HG02678 (cell line): ENCODE measurements around the gene ANKS1B.
"Not testable (repeated sequence)": the region's sequence is repeated elsewhere in the genome, so short reads cannot be mapped to it uniquely, and the experiment has no call there.

Experiments
- ATAC-seq: cut with Tn5 transposase; IDR thresholded peaks from one replicate; pipeline ENCODE4 v1.9.1; 2021; ENCODE audit warnings: mild to moderate bottlenecking, moderate library complexity; ENCODE audit not compliant: unreplicated experiment

Gene ANKS1B

DNA sequence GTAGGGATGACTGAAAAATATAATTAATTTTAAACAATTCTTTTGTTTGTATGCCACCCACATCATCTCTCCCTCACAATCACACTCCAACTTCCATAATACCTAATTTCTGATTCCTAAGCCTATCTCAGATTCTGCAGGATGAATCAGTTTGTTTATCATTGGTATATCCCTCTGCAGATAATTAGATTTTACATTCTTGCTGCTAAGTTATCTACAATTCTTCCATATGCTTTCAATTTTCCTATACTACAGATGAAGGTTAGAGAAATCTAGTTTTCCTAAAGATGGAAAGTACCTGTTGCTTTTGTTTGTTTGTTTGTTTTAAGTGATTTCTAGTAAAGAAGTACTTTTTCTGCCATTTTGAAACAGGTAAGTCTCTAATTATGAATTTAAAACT lies 105.3 kb downstream of the ANKS1B start:
- no peak for ATAC-seq

DNA sequence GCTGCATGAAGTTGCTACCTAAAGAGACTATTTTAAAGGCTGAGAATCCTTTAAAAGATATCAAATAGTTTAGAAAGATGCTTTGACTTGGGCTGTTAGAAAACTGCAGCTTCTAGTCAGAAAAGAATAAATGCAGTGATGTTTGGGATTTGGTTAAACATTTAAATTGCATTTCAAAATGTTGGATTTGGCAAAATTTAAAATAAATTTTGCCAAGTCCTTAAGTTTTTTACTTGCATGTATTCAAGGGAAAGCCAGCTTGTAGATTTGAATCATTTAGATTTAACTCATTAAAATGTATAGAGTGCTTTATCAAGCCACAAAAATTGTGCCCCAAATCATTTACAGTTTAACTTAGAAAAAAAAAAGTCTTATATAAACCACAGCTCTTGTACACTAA lies 109.7 kb downstream of the ANKS1B start:
- ATAC-seq: no peak

DNA sequence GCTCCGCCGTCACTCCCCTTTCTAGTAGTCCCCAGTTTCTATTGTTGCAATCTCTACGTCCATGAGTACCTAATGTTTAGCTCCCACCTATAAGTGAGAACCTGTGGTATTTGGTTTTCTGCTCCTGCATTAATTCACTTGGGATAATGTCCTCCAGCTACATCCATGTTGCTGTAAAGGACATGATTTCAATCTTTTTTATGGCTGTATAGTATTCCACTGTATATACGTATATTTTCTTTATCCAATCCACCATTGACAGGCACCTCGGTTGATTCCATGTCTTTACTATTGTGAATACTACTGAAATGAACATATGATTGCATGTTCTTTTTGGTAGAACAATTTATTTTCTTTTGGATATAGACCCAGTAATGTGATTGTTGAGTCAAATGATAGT lies 114.7 kb downstream of the ANKS1B start:
- no peak for ATAC-seq

DNA sequence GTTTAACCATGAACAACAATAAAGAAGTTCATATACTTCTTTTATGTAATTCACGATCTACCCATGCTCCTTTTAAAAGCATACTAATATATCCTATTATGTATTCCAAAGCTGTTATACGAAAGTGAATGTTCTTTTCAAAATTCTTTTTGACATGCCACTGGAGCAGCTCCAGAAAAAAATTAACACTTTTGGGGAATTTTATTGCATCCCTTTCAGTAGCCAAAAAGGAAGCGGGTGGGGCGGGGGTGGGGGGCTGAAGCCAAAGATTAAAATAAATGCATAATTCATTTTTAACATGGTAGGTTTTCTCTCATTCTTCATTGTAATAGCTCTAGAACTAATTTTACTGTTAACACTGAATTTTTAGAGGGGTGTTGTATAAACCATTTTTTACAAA lies 123.0 kb downstream of the ANKS1B start:
- no peak for ATAC-seq

DNA sequence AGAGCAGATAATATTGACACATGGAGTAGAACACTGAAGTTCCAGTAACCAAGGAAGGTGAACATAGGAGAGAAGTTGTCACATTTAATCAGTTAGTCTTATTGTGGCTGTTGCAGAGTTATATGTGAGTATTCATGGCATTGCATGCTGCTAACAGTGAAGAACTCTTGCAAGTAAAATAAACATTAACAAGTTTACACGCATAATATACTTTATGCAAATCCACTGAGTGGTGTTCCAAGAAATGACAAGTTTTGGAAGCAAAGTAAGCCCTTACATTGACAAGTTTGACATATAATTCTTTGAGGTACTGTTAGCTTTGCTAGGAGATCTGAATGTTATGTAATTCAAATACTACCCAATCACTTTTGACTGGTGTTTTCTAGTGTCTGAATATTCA lies 125.6 kb downstream of the ANKS1B start:
- no peak for ATAC-seq

DNA sequence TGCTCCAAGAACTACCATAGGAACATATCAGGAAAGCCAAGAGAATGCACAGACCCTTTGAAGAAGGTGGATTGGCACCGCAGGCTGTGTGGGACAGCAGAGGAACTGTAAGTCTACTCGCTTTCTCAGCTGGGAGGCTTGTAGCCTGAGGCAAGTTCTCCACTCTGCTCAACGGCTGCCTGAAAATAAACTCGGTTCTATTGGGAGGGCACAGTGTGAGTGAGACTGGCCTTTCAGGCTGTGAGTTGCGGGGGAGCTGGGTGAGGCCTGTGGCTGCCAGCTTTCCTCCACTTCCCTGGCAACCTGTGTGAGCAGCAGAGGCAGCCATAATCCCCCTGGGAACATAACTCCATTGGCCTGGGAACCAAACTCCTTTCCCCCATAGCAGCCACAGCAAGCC lies 132.1 kb downstream of the ANKS1B start:
- ATAC-seq: no peak

DNA sequence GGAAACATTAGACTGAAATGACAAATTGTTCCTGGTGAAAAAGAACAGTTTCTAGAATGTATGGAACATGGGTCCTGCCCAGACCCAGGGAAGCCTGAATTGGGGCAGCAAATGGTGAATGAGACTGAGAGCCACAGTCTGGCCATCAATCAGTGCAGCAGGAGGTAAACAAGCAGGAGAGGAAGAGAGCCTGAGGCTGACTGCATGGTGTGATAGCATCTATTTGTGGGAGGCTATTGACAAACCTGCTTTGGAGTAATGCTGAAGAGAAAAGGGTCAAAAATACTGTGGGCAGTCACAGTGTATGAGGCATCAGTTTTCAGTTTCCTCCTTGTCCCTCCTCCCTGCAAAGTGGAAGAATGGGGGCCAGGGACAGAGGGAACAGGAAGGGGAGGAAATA lies 136.8 kb downstream of the ANKS1B start:
- ATAC-seq: no peak

DNA sequence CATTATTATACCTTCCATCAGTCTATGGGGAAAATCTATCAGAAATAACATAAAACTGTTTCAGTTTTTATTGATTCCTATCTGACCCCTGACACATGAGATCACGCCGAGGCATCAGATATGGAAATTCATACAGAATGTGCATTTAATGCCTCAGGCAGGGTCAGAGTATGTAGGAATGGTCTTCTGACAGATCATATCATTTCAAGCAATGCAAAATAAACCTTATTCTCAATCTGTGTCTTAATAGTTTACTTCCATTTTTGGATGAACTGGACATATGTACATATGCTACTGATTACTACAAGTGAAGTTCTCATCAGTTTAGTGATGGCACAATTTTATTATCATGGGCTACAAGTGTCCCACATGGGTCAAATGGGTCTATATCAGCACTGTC lies 150.0 kb downstream of the ANKS1B start:
- no peak for ATAC-seq

DNA sequence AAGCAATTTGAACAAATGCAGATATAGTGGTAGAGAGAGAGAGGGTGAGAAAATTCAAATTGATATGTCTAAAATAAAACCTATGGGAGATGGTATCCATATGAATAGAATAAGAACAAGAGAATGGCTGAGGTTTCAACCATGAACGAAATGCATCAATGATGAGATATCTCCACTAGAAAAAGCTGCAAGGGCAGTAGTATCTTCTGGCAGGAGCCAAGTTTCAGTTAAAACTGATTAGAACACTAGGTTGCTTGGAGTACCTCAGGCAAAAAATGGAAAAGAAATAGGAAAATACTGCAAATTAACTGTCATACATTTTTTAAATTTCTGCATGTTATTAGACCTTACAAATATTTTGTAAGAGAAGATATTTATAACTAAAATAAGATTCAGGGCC lies 151.3 kb downstream of the ANKS1B start:
- ATAC-seq: no peak

DNA sequence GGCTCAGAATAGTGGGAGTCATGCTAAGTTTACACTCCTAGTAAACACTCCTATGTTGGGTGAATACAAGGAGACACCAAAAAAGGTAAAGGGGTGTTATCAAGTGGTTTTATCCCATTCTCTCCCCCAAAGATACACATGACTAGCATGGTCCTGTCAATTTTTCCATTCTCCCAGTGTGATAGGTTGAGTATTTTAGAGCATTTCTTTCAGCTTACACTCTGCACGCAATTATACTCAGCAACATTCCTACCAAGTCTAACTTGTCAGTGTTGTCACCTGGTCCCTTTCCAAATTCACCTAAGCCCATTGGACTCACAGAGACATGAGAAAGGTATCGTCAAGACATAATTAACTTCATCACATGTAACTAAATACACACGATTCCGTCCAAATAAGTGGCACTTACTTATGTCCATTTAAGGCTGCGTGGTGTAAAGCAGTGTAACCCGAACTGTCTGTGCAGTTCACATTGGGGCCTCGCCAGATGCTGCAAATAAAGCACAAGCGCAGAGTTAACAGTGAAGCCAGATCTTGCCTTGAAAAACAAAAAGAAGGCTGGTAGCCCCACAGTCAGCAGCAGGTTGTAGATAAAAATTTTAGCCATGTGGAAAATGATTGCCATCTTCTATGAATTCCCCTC lies 159.7 kb downstream of the ANKS1B start:
- no peak for ATAC-seq

DNA sequence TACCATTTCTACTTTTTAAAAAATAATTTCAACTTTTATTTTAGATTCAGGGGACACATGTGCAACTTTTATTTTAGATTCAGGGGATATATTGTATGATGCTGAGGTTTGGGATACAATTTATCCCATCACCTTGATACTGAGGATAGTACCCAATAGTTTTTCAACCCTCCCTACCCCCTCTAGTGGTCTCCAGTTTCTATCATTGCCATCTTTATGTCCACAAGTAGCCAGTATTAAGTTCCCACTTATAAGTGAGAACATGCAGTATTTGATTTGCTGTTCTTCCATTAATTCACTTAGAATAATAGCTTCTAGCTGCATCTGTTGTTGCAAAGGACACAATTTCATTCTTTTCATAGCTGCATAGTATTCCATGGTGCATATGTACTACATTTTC lies 162.5 kb downstream of the ANKS1B start:
- no peak for ATAC-seq

DNA sequence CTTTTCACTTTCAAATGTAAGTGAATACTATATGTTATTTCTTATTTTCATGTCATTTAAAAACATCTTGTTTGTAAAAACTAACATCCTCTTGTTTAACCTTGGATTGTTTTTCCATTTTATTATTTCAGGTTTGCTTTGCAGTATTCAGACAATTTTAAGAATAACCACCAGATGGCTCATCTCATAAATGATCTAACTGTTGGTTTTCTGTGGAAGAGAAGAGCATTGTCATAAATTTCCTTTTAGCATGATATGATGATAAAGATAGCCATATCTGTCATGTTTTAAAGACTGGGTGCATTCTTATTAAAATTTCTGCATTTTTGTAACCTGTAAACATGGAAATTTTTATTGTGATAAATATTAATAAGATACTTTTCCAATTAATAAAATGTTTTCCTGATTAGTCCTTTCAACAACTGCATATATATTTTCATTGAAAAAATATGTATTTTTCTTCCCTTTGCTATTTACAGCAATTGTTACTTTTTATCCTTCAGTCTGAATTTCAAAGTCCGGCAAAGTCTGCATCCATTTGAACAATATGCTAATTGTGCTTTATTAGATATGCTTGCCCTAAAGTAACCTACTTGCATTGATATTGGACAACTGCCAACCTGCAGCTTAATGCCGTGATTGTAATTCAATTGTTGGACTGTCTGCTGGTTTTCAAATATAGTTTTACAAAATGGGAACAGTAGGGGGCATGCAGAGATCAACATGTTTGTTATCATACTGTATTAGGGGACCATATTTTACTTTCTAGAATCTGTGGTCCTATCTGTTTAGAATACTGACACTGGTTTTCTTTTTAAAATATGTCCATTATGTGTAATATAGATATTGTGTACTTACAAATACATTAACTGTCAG lies 173.8 kb downstream of the ANKS1B start:
- ATAC-seq: no peak

DNA sequence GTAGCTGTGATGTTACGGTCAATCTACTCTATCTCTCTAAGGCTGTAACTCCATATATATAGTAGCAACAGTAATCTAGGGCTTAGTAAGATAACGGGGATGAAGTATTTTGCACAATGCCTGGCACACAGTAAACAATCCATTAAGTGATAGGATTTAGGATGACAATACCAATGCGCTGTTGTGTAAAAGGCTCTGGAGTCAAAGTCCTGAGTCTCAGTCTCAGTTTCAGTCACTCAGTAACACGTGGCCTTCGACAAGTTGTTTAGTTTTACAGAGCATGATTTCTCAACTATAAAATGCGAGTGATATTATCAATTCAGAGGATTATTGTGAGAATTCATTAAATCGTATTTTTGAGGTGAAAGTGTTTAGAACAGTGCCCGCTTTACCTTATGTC lies 174.8 kb downstream of the ANKS1B start:
- no peak for ATAC-seq

DNA sequence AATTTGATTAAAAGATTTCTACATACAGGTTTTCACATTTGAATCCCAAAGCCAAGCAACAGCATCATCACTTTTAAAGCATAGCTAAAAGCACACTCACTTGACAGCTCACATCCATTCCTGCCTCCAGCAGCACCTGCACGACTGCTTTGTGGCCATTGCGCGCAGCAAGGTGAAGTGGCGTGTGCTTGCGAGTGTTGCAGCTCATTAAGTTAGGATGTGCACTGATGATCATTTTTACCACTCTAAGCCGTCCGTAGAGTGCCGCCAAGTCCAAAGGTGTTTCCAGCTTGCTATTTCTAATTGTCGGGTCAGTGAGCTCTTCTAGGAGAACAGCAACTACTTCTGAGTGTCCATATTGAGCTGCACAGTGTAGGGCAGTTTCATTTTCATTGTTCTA lies 178.4 kb downstream of the ANKS1B start:
- no peak for ATAC-seq

DNA sequence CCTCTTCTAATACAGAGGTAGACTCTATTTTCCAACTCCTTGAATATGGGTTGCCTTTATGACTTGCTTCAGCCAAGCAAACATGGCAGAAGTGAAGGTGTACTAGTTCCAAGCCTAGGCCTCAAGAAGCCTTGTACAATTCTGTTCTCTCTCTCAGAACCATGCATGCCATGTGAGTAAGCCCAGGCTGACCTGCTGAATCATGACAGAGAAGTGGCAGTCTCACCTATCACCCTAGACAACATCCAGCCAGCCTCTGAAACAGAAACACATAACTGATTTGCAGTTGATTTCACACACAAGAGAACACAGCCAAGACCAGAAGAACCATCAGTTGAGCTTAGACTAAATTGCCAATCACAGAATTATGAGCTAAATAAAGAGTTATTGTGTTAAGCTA lies 180.0 kb downstream of the ANKS1B start:
- ATAC-seq: no peak

DNA sequence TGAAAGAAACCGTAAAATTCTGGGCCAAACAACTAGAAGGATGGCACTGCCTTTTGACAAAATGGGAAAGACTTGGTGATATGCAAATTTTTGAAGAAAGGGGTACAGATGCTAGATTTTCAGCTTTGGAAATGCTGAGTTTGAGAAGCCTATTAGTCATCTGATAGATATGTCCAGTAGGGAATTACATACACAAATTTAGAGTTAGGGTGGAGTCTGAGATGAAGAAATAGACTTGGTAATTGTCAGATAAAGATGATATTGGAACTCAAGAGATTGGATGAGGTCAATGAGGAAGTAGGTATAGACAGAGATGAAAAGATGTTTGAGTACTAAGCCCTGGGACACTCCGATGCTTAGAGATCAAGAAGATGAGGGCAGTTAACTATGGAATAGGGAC lies 184.1 kb downstream of the ANKS1B start:
- no peak for ATAC-seq

DNA sequence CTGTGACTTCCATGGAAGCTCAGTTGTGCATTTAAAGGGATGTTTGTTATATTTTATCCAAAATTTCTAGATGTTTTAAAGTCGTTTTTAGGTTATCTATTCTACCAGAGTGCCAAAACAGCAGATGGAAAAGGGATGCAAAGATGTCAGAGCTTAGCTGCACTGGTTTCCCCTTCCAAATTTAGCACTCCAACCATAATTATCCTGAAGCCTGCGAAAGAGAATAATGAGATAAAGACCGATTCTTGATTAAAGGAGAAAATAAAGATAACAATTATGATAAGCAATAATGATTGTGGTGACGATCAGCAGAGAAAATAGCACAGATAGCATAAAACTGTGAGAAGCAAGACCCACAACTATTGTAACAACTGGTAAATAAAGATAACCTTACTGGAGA lies 186.8 kb downstream of the ANKS1B start:
- not testable (repeated sequence) for ATAC-seq

DNA sequence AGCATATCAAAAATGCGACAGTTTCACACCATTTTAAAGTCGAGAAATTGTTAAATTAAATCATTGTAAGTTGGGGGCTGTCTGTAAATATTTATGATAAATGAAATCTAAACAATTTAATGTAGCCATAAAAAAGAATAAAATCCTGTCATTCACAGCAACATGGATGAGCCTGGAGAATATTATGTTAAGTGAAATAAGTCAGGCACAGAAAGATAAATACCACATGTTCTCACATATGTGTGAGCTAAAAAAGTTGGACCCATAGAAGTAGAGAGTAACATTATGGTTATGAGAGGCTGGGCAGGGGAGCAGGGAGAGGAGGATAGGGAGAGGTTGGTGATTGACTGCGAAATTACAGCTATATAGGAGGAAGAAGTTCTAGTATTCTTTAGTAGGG lies 201.3 kb downstream of the ANKS1B start:
- ATAC-seq: no peak

DNA sequence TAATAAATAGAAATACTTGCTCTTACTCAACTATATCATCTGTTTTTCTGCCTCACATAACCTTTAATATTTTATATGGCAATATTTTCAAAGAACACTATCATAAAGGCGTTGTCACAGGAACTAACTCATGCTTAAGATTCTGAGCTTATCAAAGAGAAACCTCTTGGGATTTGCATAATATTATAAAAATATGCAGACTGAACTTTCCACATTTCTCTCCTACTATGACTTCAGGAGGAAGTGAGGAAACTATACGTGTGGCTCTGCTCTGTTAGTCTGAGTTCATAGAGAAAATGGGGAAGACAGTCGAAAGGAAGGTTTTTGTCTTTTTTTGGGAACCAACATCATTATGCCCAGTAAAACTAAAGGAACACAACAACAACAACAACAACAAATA lies 212.5 kb downstream of the ANKS1B start:
- no peak for ATAC-seq

DNA sequence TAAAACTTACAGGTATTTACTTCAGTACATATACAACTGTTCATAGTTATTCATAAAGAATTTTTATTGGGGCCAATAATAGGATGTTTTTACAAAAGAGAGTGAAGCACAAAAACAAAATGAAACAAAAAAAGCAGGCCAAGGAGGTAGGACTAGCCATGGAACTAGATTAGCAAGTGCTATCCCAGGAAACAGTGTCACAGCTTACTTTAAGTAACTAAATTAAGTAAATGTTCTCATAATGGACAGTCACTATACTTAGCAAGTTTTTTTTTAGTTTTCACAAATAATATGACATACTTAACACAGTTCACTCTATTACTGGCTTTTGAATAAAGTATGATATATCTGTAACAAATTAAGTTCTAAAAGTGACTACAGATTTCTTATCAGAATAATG lies 213.1 kb downstream of the ANKS1B start:
- ATAC-seq: no peak

DNA sequence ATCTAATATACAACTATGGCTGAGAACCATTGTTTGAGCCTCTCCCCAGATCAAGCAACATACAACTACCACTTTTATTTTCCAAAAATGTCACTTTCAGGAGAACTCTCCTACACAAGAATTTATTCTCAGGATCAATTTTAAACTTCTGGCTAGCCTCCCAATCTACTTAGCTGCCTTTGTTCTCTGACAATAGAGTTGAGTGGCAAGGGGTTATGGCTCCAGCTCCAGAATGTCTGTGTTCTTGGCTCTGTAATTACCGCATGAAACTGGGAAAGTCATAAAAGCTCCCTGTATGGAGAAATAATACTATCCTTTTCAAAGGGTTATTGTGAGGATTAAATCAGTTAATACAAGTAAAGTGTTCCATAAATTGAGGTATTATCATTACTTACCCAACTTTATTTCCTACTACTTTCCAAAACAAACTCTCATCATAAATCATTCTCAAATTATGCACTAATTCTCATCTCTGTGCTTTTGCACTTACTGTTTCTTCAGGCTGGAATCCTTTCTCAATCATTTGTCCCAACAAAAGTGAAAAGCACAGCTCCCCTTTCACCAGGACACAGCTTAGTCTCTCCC lies 215.2 kb downstream of the ANKS1B start:
- ATAC-seq: no peak

DNA sequence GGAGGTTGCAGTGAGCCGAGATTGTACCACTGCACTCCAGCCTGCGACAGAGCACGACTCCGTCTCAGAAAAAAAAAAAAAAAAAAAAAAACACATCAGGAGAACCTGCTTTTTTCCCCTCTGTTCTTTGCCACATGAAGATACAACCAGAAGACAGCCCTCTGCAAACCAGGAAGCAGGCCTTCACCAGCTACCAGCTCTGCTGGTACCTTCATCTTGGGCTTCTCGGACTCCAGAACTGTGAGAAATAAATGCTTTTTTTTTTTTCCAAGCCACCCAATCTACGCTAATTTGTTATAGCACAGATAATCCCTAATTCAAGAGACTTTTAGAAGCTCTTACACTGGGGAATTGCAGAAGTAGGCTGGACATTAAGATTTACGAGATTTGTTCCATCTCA lies 216.0 kb downstream of the ANKS1B start:
- ATAC-seq: no peak
